ENCODE results near the gene DHX15. TPM values are rescaled to one million over a fixed set of nuclear protein-coding genes. Genes with fewer than 3 reads are reported as not detected.

DHX15 gene
- total and polyA plus RNA-seq, 9 donors, result 57.3 to 129 (median 106) TPM

DNA sequence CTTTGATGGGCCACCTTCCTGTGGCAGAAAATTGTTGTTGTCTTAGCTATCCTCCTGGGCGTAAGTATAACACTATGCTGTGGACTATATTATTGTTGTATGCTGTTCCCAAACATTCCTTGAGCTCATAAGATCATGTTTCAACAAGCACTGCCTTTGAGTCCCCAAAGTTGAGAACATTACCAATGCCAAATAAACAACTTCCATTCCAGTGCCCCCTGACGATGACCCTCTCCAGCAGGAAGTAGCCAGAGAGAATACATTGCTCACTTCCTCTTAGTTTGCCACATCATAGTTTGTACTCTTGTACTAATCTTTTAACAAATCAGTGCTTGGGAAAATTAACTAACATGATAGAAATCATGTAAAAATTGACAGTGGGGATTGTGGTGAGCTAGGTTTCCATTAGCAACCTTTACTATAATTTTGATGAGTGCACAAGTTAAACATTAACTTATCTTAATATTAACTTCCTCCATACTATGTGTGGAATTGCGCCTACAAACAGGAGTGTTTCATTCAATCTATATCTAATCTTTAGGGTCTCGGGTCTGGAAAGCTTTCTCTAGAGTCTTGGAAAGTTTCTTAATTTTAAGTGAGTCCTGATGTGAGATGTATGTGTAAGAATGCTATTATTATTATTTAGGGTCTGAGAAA, 20.3 kb upstream of the DHX15 start:
- DNase-seq, result no peak
- Histone ChIP-seq H3K27me3 (no peaks in the 10 kb centered on the region), H3K36me3 (no peaks in the 10 kb centered on the region), H3K4me3 (no peak overlapping the region), H3K4me1 (ENCODE audit: insufficient read depth) (no peaks in the 10 kb centered on the region), H3K9me3 (no peaks in the 10 kb centered on the region), H3K27ac (no peak overlapping the region)
- TF ChIP-seq, protein P1, sequence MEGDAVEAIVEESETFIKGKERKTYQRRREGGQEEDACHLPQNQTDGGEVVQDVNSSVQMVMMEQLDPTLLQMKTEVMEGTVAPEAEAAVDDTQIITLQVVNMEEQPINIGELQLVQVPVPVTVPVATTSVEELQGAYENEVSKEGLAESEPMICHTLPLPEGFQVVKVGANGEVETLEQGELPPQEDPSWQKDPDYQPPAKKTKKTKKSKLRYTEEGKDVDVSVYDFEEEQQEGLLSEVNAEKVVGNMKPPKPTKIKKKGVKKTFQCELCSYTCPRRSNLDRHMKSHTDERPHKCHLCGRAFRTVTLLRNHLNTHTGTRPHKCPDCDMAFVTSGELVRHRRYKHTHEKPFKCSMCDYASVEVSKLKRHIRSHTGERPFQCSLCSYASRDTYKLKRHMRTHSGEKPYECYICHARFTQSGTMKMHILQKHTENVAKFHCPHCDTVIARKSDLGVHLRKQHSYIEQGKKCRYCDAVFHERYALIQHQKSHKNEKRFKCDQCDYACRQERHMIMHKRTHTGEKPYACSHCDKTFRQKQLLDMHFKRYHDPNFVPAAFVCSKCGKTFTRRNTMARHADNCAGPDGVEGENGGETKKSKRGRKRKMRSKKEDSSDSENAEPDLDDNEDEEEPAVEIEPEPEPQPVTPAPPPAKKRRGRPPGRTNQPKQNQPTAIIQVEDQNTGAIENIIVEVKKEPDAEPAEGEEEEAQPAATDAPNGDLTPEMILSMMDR (IDR thresholded peaks at IDR 0.05), result no peak
- TF ChIP-seq POLR2A (IDR thresholded peaks at IDR 0.05) (no peak), EP300 (IDR thresholded peaks at IDR 0.05) (no peak)
- 74 to 76% (median 75%) methylated on average over 4 of the region's 4 CpGs for WGBS, 3 donors
- intact Hi-C loops (cut with DNase I), result no loop called here

DNA sequence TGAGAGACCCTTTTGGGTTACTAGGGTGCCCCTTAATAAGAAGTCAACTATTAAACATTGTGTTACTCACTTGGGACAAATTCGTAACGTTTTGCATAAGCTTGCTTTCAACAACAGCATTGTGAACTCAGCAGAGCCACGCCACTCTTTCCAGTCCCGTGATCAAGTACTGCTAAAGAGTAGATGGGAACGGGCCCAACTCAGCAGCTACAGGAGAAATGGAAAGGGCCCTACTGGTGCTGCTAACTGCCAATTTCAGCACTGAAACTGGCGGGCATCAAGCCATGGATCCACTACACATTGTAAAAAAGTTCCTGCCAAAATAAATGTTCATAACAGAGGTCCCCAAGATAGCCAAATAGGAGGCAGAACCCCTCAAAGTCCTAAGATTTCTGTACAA, 19.0 kb upstream of the DHX15 start:
- no peaks in the 10 kb centered on the region for H3K9me3 ChIP-seq
- no peak for DNase-seq
- whole genome bisulfite sequencing, 3 donors, result 88 to 92% (median 91%) methylated on average over 6 of the region's 6 CpGs
- no peak overlapping the region for H3K27ac ChIP-seq
- H3K4me3 ChIP-seq, result no peak overlapping the region
- H3K36me3 ChIP-seq, result no peaks in the 10 kb centered on the region
- TF ChIP-seq EP300 (IDR thresholded peaks at IDR 0.05) (no peak), POLR2A (IDR thresholded peaks at IDR 0.05) (no peak)
- TF ChIP-seq, protein P1 (IDR thresholded peaks at IDR 0.05), result no peak
- no peaks in the 10 kb centered on the region for H3K4me1 ChIP-seq (ENCODE audit: insufficient read depth)
- H3K27me3 ChIP-seq, result no peaks in the 10 kb centered on the region
- intact Hi-C loops (cut with DNase I), result no loop called here

GRCh38 chr4:24601121-24601520, 16.8 kb upstream of the DHX15 start:
- no peaks in the 10 kb centered on the region for H3K9me3 ChIP-seq
- H3K4me3 ChIP-seq, result no peak overlapping the region
- no peaks in the 10 kb centered on the region for H3K27me3 ChIP-seq
- H3K4me1 ChIP-seq (ENCODE audit: insufficient read depth), result no peaks in the 10 kb centered on the region
- no peak overlapping the region for H3K27ac ChIP-seq
- WGBS, 3 donors, result 86 to 91% (median 89%) methylated on average over 1 of the region's 1 CpG
- H3K36me3 ChIP-seq, result no peaks in the 10 kb centered on the region
- intact Hi-C loops (cut with DNase I), result no loop called here
- TF ChIP-seq, protein P1 (IDR thresholded peaks at IDR 0.05), result no peak
- no peak for TF ChIP-seq POLR2A (IDR thresholded peaks at IDR 0.05)
- TF ChIP-seq EP300 (IDR thresholded peaks at IDR 0.05), result no peak
- DNase-seq, result no peak

DNA sequence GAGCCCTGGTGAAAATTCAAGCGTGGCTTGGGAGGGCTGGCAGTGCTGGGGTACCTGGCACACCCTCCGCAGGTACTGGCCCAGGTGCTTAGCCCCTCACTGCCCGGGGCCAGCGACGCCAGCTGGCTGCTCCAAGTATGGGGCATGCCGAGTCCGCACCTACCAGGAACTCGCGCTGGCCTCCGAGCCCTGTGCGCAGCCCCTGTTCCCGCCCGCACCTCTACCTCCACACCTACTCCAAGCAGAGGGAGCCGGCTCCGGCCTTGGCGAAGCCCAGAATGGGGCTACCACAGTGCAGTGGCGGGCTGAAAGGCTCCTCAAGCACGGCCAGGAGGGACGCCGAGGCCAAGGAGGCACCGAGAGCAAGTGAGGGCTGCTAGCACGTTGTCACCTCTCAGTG, 14.9 kb upstream of the DHX15 start:
- no peaks in the 10 kb centered on the region for H3K27me3 ChIP-seq
- intact Hi-C loops (cut with DNase I), result no loop called here
- no peaks in the 10 kb centered on the region for H3K4me1 ChIP-seq (ENCODE audit: insufficient read depth)
- WGBS, 3 donors, result 90 to 96% (median 93%) methylated on average over 21 to 22 of the region's 22 CpGs
- H3K27ac ChIP-seq, result no peak overlapping the region
- no peak overlapping the region for H3K4me3 ChIP-seq
- no peaks in the 10 kb centered on the region for H3K9me3 ChIP-seq
- no peak for DNase-seq
- no peaks in the 10 kb centered on the region for H3K36me3 ChIP-seq
- TF ChIP-seq POLR2A (IDR thresholded peaks at IDR 0.05), result no peak

- Histone ChIP-seq H3K4me3 (no peak overlapping the region), H3K9me3 (no peaks in the 10 kb centered on the region), H3K27me3 (no peaks in the 10 kb centered on the region), H3K4me1 (ENCODE audit: insufficient read depth) (no peaks in the 10 kb centered on the region), H3K27ac (no peak overlapping the region), H3K36me3 (no peaks in the 10 kb centered on the region)
- no peak for DNase-seq
- TF ChIP-seq EP300 (IDR thresholded peaks at IDR 0.05) (no peak), POLR2A (IDR thresholded peaks at IDR 0.05) (no peak)
- TF ChIP-seq, protein P1 (IDR thresholded peaks at IDR 0.05), result no peak
- intact Hi-C loops (cut with DNase I), result no loop called here
- WGBS, 3 donors, result 81 to 89% (median 85%) methylated on average over 8 of the region's 8 CpGs
These were observed 13.7 kb upstream of the DHX15 start for GRCh38 chr4:24598025-24598424.
